ENCODE measurements around the gene IST1. TPM values are rescaled to one million over a fixed set of nuclear protein-coding genes. Genes with fewer than 3 reads are reported as not detected.
"Not testable (repeated sequence)": the region's sequence is repeated elsewhere in the genome, so short reads cannot be mapped to it uniquely, and the experiment has no call there.

The IST1 gene
- total RNA-seq, 1 donor from 2014 or later, result 160 TPM

DNA sequence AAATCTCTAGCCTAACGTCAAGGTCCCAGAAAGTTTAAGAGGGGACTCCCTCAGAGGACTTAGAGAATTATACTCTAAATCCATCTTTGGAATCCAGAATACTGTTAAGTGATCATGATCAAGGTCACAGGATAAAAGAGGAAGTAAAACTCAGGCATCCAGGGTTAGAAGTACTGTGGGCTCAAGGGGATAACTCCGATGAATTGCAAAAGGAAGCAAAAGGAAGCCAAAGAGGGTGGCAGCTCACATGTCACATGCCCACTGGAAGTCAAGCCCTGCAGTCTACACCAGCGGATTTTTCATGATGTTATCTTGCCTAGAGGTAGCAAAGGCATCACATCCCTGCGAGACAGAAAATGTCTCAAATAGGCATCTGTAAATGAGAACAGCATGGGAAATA, 15.2 kb upstream of the IST1 start:
- intact Hi-C loops (cut with micrococcal nuclease), result loop anchor here (2.0 to 5.0 kb wide), 5 partner anchors 15 to 313 kb away; partner anchors contain the start of genes DHODH, DHX38, IST1 and PHLPP2

- intact Hi-C loops (cut with micrococcal nuclease), result loop anchor here (1.0 to 5.0 kb wide), 4 partner anchors 37 to 315 kb away; partner anchors contain the start of genes ATXN1L, DHX38, PHLPP2 and TXNL4B
Observed at GRCh38 chr16:71882505-71883167, 12.7 kb upstream of the IST1 start.

- intact Hi-C loops (cut with micrococcal nuclease), result loop anchor here (5.0 kb wide), 3 partner anchors 161 to 316 kb away; partner anchors contain the start of genes DHX38, PHLPP2 and TXNL4B
Observed at GRCh38 chr16:71883168-71883848, 12.0 kb upstream of the IST1 start.

DNA sequence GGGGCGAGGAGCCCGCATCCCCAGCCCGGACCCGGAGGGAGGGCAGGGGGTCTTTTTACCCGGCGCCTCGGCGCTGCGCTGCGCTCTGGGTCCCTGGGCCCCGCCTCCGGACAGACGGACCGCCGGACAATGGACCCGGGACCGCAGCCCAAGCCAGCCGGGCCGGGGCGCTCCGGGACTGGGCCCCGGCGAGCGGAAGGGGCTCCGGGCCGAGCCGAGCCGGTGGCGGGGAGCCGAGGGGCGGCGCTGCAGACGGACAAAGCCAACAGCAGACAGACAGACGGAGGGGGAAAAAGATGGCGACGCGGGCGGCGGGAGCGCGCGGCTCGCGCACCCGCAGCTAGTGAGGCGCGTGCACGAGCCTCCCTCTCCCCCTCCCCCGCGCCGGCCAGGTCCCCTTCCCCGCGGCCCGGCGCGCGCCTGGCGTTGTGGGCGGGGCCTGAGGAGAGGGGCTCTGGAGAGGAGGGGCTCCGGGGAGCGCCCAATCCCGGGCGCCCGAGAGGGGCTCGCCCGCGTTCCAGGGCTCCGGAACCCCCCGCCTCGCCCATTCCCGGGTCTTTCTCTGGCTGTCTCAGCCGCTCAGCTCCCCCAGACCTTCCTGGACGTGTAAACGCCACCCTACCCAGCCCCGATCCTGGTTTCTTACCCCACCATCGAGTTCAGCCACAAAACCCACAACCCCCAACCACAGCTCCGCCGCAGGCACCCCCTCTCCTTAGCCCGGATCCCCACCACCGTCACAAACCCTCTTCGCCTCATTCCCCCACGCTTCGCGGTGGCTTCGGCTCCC, 11.3 kb upstream of the IST1 start, which contains the start of gene ZNF821:
TSS of gene ZNF821 (minus strand) at position 334 of the 790 bp plus-strand sequence. CDS start 4,236 bp downstream, outside the sequence.
- intact Hi-C loops (cut with micrococcal nuclease), result loop anchor here (1.0 to 5.0 kb wide), 5 partner anchors 11 to 317 kb away; partner anchors contain the start of genes DHX38, IST1, PHLPP2 and TXNL4B

- intact Hi-C loops (cut with micrococcal nuclease), result no loop called here
Observed at GRCh38 chr16:71885261-71885650, 10.1 kb upstream of the IST1 start.

GRCh38 chr16:71889147-71889546, 6.2 kb upstream of the IST1 start:
- intact Hi-C loops (cut with micrococcal nuclease), result no loop called here

DNA sequence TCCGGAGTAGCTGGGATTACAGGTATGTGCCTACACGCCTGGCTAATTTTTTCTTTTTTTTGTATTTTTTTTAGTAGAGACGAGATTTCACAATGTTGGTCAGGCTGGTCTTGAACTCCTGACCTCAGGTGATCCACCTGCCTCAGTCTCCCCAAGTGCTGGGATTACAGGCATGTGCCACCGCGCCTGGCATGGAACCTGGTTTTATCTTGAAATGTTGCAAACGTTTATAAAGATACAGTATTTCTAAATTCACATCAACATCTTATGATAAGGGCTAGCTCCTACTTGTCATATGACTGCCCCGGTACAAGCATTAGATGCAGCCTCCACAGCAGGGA, 1.5 kb upstream of the IST1 start:
- intact Hi-C loops (cut with micrococcal nuclease), result loop anchor here (2.0 kb wide), 3 partner anchors 13 to 171 kb away; no protein-coding TSS in a partner anchor

GRCh38 chr16:71894229-71894920, 956 bp upstream of the IST1 start:
- intact Hi-C loops (cut with micrococcal nuclease), result loop anchor here (2.0 kb wide), 3 partner anchors 14 to 172 kb away; no protein-coding TSS in a partner anchor

DNA sequence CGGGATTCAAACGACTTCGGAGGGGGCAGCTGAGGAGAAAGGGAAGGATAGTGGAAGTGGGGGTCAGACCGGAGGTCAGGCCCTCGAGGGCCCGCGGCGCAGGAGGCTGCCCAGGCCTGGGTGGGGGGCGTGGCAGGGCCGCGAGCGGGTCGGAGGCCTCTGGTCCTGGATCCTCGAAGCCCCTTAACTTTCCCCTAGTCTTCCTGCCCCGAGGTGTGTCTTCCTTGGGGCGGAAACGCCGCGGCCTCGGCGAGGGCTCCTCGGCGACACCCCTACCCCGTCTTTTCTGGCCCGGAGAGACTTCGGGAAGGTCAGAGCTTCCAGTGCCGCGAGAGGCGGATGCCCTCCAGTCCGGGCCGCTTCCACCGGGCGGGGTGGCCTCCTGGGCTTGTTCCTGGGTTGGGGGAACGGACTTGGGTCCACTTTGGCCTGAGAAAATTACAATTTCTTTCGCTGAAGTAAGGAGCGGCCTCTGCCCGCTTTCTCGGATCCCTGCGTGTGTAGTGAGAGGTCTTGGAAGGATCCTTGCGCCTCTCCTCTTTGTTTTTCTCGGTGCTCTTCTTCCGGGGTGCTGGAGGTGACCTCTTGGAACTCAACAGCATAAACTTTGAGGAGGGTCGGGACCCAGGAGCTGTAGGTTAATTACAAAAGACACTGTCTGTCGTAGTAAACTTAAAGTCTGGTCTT, 491 bp downstream of the IST1 start:
- intact Hi-C loops (cut with micrococcal nuclease), result loop anchor here (1.0 to 2.0 kb wide), 8 partner anchors 12 to 197 kb away; partner anchors contain the start of genes ATXN1L, DHODH, DHX38 and TXNL4B

DNA sequence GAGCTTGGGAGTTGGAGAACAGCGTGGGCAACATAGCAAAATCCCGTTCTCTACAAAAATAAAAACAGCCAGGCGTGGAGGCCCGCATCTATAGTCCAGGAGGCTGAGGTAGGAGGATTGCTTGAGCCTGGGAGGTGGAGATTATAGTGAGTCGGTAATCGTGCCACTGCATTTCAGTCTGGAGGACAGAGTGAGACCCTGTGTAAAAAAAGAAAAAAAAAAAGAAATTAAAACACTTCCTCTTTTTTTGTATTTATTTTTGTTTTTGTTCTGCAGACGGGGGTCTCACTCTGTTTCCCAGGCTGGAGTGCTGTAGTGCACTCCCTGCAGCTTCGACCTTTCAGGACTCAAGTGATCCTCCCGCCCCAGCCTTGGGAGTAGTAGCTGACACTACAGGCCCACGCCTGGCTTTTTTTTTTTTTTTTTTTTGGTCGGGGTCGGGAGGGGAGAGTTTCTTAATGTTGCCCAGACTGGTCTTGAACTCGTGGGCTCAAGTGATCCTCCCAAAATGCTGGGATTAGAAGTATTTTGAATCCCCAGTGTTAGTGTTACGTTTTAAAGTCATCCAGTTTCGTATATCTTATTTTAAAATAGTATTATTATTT, 1.5 kb downstream of the IST1 start:
- intact Hi-C loops (cut with micrococcal nuclease), result no loop called here

DNA sequence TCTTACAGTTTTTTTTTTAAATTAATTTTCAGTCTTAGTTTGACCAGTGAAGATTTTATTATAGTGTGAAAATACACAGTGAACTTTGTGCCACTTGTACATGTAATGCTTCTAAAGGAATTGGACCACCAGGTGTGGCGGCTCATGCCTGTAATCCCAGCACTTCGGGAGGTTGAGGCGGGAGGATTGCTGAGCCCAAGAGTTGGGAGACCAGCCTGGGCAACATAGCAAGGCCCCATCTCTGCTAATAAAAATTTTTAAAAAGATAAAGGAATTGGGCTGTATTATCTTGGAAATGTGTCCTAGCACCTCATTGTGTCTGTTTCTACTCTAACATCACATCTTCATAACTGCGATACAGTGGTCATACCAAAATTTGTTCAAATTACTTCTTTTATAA, 3.8 kb downstream of the IST1 start:
- intact Hi-C loops (cut with micrococcal nuclease), result no loop called here

- intact Hi-C loops (cut with micrococcal nuclease), result no loop called here
Observed at GRCh38 chr16:71902656-71903365, 7.5 kb downstream of the IST1 start.

GRCh38 chr16:71903608-71904007, 8.3 kb downstream of the IST1 start:
- intact Hi-C loops (cut with micrococcal nuclease), result no loop called here

- intact Hi-C loops (cut with micrococcal nuclease), result no loop called here
Observed at GRCh38 chr16:71904239-71904638, 8.9 kb downstream of the IST1 start.

GRCh38 chr16:71905765-71906164, 10.4 kb downstream of the IST1 start:
- intact Hi-C loops (cut with micrococcal nuclease), result not testable (repeated sequence)

- intact Hi-C loops (cut with micrococcal nuclease), result no loop called here
Observed at GRCh38 chr16:71911121-71911520, 15.8 kb downstream of the IST1 start.

DNA sequence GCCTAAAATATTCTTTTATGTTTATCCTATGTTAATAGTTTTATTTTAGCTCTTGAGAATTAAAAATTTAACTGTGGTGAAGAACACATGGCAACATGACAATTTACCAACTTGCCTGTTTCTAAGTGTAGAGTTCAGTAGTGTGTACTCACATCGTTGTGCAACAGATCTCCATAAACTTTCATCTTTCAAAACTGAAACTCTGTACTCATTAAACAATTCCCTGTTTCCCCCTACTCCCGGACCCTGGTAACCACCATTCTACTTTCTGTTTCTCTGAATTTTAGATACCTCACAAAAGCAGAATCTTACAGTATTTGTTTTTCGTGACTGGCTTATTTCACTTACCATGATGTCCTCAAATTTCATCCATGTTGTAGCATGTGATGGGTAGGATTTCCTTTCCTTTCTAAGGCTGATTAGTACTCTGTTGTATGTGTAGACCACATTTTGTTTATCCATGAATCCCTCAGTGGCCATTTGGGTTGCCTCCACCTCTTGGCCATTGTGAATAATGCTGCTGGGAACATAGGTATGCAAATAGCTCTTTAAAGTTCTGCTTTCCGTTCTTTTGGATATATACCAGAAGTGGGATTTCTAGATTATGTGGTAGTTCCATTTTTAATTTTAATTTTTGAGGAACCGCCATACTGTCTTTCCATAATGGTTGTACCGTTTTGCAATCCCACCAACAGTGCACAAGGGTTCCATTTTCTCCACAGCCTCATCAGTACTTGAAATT, 17.4 kb downstream of the IST1 start:
- intact Hi-C loops (cut with micrococcal nuclease), result no loop called here

- intact Hi-C loops (cut with micrococcal nuclease), result no loop called here
Observed at GRCh38 chr16:71914802-71915201, 19.5 kb downstream of the IST1 start.

- intact Hi-C loops (cut with micrococcal nuclease), result no loop called here
Observed at GRCh38 chr16:71915350-71915749, 20.0 kb downstream of the IST1 start.
